HG03095 (cell line): ENCODE data around the gene SGCD.
"Not testable (repeated sequence)": the region's sequence is repeated elsewhere in the genome, so short reads cannot be mapped to it uniquely, and the experiment has no call there.

Source experiments
- ATAC-seq: cut with Tn5 transposase; IDR thresholded peaks from one replicate; pipeline ENCODE4 v1.9.1; 2021; ENCODE audit warnings: moderate library complexity; ENCODE audit not compliant: unreplicated experiment

Gene SGCD

DNA sequence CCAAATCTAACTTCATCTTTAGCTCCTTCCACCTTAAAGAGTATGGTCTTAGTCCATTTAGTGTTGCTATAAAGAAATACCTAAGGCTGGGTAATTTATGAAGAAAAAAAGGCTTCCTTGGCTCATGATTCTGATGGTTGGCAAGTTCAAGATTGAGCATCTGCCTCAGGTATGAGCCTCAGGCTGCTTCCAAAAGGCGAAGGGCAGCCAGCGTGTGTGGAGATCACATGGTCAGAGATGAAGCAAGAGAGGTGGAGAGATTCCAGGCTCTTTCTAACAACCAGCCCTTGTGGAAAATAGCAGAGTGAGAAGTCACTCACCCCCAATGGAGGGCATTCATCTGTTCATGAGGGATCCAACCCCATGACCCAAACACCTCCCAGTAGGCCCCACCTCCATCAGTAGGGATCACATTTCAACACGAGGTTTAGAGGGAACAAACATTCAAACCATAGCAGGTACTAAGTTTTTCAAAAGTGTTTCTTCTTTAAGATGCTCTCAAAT lies 225.9 kb downstream of the SGCD start:
- ATAC-seq = no peak

DNA sequence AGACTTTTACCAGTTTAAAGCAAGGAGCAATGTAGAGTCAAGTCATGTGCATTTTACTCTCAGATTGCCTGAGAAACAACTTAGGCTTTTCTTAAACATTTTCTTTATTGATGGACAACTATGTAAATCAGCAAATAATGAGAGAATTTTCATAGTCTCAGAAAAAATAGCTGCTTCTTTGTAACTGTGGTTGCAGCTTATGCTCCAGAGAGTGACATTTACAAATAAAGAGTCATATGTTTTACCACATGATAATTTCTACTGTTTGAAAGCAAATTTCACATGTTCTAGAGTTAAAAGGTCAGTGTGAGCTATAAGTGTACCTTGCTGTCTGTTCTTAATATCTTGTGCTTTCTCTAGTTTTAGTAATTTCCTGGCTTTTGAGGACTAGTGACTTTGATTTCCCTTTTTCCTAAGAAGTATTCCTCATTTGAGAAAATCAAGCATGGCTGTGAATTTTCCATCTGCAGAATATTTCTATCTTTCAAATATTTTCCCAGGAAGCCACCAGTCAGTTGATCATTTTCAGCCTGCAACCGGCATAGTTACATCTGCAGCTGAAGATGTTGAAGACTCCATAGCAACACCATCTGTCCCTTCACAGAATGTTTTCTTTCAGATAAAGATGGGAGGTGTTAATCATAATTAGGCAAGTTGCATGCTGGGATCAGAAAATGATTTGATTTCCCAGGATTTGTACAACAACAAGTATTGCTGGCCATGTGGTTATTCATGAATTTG lies 229.9 kb downstream of the SGCD start:
- ATAC-seq = no peak

DNA sequence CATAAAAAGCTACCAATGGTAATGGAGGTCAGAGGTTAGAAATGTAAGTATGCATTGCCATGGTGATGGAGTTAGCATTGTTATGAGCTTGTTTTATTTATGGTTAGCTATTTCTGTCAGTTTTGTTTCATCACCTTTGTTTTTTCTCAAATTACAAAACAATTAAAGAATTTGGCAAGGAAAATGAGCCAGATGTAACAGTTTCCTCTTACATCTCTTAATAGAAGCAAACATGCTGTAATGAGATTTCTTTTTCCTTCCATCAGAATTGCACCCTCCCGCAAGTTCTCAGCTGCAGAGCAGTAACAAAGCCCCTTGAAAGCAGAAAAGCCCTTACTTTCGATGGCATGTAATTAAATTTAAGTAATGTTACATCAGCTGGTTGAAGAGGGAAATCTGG lies 233.0 kb downstream of the SGCD start:
- ATAC-seq = no peak

DNA sequence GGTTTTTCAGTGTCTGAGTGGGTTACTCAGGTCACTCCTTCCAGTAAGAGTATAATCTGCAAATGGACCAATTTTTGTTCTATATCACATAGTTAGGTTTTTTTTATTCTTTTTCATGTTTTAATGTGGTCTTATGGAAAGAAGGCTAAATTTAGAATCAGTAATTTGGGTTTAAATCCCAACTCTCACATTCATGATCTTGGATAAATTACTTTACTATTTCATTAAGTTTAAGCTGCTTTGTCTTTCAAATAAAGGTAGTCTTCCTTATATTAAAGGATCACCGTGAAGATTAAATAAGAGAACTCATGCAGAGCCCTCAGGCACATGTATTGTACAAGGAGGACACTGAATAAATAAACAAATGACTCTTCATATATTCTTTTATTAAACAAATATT lies 234.7 kb downstream of the SGCD start:
- no peak for ATAC-seq

DNA sequence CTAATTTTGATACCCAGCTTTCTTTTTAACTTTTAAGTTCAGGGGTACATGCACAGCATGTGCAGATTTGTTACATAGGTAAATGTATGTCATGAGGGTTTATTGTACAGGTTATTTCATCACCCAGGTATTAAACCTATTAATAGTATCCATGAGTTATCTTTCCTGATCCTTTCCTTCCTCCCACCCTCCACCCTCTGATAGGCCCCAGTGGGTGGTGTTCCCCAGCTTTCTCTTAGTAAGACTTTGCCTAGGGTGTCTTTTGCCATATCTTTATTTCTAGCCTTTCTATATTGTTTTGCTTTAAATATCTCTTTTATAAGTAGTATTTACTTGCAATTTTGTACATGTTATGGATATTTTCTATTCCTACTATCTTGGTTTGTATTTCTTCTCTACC lies 243.7 kb downstream of the SGCD start:
- ATAC-seq = no peak

DNA sequence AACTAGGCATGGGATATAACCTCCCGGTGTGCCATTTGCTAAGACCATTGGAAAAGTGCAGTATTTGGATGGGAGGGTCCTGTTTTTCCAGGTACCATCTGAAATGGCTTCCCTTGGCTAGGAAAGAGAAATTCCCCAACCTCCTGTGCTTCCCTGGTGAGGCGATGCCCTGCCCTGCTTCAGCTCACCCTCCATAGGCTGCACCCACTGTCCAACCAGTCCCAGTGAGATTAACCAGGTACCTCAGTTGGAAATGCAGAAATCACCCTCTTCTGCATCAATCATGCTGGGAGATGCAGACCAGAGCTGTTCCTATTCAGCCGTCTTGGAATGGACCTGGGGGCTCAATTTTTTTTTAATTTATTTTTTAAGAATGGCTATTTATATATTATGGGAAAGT lies 254.8 kb downstream of the SGCD start:
- no peak for ATAC-seq

DNA sequence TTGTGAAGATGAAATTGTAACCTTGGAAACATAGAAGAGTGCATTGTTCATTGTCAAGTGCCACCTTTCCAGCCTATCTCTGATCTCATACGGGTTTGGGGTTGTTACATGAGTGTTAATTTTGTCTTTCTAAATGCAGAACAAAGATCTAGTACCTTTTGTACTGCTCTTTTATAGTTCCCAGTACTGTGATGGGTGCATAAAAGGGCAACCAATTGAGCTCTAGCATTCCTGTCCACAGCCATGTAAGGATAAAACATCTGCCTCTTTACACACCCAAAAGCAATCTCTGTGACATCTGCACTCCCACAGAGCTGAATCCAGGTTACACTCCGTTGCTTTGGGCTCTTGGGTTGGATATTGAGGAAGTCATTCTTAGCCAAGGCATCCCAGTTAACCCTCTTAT lies 255.2 kb downstream of the SGCD start:
- no peak for ATAC-seq

DNA sequence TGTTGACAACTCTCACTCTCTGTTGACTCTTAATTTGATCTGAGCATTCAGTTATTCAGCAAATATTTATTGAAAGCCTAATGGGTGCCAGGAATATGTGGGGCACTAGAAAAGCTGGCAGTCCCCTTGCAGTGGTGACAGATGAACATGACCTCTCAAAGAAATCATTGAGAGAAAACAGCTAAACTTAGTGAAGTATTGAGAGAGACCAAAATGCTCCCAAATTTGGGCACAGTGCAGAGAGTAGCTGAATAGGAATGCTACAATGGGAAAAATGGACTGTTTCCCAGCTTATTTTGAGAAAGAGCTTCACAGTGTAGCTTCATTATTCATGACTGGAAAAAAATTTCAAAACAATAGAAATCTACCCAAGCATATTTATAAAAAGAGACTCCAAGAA lies 257.9 kb downstream of the SGCD start:
- ATAC-seq = no peak

DNA sequence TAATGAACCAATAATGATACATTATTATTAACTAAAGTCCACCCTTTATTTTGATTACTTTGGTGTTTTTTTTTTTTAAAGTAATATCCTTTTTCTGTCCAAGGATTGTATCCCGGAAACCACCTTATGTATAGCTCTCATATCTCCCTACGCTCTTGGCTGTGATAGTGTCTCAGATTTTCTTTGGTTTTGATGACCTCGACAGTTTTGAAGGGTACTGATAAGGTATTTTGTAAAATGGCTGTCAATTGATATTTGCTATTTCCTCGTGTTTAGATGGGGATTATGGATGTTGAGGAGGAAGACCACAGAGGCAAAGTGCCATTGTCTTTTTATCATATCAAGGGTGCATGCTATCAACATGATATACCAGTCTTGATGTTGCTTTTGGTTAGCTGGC lies 259.0 kb downstream of the SGCD start:
- no peak for ATAC-seq

DNA sequence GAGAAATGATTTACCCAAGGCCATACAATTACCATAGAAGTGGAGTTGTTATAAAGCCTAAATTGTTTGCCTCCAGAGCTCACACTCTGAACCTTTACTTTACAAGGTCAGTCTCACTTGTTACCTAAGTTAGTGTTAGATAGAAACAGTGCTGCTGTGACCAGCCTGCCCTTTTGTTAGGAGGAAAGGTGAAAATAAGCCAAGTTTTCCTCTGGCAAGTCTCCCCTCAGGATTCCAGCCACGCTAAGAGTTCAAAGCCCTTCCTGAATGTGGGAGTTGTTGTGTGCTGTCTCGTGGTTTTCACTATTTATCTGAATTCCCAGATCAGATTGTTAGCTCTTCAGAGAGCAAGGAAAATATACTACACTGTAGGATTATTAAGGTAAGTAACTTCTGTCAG lies 260.0 kb downstream of the SGCD start:
- ATAC-seq = no peak

DNA sequence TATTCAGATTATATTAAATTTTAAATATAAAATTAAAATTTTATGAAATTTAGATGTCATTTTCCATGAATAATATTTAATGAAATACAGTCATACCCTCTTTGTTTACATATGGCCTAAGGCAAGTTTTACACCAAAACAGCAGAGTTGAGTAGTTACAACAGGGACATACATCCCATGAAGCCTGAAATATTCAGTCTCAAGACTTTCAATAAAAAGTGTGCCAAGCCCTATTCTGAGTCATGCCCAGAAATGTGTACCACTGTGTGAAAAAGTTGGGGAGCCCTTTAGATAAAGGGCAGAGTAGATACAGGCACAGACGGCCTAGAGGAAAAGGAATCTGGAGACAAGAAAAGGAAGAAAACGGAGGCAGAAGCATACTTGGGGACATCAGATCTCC lies 261.3 kb downstream of the SGCD start:
- ATAC-seq = no peak

DNA sequence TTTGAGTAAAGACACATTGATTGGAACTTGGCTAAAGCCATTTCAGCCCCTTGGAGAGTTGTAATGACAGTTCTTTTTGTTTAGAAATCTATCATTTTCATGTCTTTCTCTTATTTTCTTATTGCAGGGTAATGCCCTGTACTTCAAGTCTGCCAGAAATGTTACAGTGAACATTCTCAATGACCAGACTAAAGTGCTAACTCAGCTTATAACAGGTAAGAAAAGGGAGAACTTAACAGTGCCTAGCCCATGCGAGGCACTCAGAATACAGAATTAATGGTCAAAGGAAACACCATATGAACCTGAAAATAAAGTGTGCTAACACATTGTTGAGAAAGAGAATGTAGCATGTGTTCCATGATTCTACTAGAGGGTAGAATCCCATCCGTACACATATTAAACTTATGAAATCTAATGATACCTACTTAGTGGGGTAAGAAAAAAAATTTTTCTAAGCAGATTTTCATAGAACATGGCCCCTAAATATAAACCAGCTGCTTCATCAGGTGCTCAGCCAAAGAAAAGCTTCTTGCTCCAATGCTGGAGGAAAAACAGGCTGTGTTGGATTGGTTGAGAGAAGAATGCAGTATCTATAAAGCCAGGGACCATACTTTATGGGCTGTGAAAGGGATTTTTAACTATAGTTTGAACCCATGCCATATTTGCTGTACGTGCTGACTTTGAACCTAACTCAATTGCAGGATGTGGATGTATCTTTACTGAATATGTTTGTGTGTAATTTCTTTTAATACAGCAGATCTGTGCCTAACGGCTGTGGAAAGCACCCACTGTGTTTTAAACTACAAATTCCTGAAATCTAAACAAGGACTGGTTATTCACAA lies 262.4 kb downstream of the SGCD start:
- no peak for ATAC-seq

DNA sequence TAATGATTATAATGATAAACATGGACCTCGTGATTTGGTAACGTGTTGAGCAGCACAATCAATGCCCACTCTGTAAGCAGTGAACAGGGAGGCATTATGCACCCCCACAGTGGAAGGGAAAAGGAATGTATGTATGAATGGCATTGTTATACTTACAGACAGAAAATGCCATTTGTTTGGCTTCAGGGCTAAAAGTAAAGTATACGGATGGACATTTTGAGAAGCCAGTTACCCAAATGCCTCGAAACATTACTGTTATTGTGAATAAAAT lies 262.9 kb downstream of the SGCD start:
- ATAC-seq = no peak

DNA sequence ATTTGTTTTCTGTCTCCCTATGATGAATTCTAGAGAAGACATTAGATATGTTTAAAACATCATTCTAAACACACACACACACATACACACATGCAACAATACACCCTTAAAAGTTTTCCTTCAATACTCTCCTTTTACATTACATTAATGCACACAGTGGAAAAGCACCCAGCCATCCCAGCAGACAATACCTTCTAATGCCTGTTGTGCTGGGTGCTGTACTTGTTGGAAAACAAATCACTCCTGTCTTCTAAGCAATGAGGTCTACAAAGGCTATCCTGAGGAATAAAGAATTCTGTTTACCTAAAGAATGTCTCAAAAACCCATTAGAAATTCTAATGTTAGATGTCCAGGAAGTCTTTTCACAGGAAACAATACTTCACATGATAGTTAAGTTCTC lies 264.0 kb downstream of the SGCD start:
- ATAC-seq = no peak

DNA sequence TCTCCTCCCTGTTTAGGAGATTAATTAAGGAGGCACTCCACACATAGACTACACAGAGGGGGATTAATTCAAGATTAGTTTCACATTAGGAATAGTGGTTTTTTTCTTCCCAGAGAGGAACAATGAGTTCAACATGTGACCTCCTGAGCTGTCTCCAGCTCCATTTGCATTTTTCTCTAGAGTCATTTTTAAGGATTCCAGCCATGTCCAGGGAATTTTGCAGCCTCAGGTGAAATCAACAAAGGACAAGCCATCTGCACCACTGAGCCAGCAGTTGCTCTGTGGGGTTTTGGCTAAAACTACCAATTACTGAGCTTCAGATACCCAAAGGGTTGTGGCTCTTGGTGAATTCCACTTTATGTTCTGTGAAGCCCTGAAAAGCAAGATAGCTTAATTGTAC lies 264.7 kb downstream of the SGCD start:
- ATAC-seq = no peak

DNA sequence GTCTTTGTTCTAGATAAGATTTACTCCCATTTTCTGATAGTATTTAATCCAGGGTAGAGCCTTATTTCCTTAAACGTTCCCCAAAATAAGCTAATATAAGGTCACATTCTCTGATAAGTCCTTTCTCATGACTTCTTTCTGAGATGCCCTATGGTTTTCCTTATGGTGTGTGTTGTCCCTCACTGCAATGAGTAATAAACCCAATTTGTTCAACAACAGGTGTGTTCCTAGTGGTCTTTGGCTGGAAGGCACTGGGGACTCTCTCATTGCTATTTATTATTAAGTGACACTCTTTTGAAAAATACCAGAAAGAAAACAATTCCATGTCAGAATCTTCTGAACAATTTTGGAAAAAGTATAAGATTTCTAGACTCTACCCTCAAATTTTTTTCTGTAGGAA lies 266.6 kb downstream of the SGCD start:
- no peak for ATAC-seq

DNA sequence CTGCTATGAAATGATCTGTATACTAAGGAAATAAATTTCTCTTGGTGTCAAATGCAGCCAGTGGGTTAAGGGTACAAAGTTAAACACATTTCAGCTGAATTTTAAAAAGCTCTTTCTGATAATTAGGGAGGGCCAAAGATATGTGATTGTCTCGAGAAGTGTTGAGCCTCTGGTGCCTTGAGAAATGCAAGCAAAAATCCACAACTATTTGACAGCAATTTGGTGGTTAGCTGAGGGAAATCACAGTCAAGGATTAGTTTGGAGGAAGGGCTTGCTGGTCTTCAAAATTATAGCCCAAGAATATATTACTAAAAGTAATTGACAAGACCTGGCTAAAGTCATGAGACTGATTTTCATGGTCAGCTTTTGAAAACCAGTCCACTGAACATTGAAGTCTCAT lies 267.4 kb downstream of the SGCD start:
- ATAC-seq = no peak

DNA sequence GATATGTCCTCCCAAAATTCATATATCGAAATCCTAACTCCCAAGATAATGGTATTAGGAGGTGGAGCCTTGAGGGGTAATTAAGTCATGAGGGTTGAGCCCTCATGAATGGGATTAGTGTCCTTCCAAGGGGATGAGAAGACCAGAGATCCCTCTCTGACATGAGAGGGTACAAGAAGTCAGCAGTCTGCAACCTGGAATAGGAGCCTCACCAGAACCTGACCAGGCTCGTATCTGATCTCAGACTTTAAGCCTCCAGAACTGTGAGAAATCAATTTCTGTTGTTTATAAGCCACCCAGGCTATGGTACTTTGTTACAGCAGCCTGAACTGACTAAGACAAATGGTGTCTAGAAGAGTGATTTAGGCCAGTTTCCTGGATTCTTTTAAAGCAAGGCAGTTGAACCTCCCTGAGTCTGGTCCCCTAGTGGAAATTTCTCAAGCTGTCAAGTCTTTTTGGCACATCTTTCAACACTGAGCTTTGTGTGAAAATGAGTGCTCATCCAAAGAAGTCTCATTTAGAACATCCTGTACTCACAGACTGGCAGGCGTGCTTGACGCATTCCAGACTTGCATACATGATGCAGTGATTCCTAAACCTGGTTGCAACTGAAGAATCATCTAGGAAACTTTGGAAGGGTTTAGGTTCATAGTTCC lies 268.3 kb downstream of the SGCD start:
- ATAC-seq = no peak

DNA sequence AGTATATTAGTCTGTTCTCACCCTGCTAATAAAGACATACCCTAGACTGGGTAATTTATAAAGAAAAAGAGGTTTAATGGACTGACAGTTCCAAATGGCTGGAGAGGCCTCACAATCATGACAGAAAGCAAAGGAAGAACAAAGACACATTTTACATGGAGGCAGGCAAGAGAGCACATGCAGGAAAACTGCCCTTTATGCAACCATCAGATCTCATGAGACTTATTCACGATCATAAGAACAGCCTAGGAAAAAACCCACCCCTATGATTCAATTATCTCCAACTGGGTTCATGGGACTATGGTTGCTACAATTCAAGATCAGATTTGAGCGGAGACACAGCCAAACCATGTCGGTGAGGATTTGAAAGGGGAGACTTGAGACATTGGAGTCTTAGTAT lies 270.3 kb downstream of the SGCD start:
- no peak for ATAC-seq

DNA sequence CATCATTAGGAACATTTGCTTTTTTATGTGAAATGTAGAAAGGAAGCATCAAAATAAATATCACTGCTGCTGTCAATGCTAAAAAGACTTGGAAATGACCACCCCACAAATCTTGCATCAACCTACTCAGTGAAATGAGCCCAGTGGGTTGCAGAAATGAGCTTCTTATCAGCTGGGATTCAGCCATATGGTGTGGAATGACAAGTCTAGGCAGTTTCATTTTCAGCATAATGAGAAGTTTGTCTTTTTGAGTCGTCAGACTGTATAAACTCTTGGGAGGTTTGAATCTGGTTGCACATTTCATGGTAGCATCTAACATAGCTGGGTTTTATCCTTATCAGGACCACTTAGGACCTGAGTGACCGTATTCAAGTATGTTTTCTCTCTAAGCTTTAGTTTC lies 272.0 kb downstream of the SGCD start:
- no peak for ATAC-seq

DNA sequence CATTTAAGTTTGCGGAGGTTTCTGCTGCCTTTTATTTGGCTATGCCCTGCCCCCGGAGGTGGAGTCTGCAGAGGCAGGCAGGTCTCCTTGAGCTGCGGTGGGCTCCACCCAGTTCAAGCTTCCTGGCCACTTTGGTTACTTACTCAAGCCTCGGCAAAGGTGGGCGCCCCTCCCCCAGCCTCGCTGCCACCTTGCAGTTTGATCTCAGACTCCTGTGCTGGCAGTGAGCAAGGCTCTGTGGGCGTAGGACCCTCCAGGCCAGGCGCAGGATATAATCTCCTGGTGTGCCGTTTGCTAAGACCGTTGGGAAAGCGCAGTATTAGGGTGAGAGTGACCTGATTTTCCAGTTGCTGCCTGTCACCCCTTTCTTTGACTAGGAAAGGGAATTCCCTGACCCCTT lies 283.6 kb downstream of the SGCD start:
- ATAC-seq = not testable (repeated sequence)

DNA sequence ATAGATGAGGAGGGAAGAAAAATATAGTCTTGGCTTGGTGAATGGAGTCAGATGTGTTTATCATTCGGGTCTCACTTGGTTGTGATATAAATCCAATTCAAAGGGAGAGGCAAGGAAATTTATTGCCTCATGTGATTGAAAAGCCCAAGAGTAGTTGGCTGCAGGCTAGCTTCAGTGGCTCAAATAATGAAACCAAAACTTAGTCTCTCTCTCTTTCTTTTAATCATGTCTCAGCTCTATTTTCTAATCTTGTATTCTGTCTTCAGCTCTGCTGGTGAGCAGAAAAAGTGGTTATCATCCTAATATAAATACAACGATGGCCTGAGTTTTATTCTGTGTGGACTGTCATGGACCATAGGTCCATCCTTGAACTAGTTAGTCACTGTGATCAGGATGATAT lies 288.9 kb downstream of the SGCD start:
- ATAC-seq = no peak
